H1 (cell line): ENCODE results near the gene FPR2. TPM values are rescaled to one million over a fixed set of nuclear protein-coding genes. Genes with fewer than 3 reads are reported as not detected.

Experiments
- CBX8 ChIP-seq: fragments of 300-800, 300-1000 bp; sonication (generic); IDR thresholded peaks from 2 replicates; pipeline ENCODE4 v1.7.1; 2016; ENCODE audit warnings: low read depth, low read length, borderline replicate concordance
- GTF2F1 ChIP-seq: IDR thresholded peaks from 2 replicates; pipeline ENCODE4 v1.6.1; 2012; ENCODE audit warnings: low read depth, low read length, improper control_type of control experiment, borderline replicate concordance
- NRF1 ChIP-seq: IDR thresholded peaks from 2 replicates; pipeline ENCODE4 v1.6.1; 2011; ENCODE audit warnings: mild to moderate bottlenecking, low read depth, low read length, improper control_type of control experiment
- TAF1 ChIP-seq: IDR thresholded peaks from 2 replicates; pipeline ENCODE4 v1.6.1; 2011; ENCODE audit warnings: mild to moderate bottlenecking, low read depth, low read length
- YY1 ChIP-seq: IDR thresholded peaks from 2 replicates; pipeline ENCODE4 v1.6.1; 2011; ENCODE audit warnings: low read depth, mild to moderate bottlenecking, low read length
- polyA plus RNA-seq, 7 experiments: library from polyadenylated mRNA; depleted of rRNA in 3 of 7; stranded (reverse) in 5 of 7; unstranded in 2 of 7; fragments of >200 nt in 5 of 7; fragments of 200-250 nt in 2 of 7; gene quantifications; 1 replicate in 5 of 7; 2 replicates in 1 of 7; 4 replicates in 1 of 7; pipeline versions ENCODE4 v1.2.1 to v1.2.3, GENCODE V29; 2011 to 2013; ENCODE audit warnings: missing spikeins in 2 of 7, mixed read lengths in 2 of 7
- total RNA-seq: library from RNA; stranded (reverse); fragmentation: NEBNext Ultra II Directional; extraction: Animal tissue kit (Norgen Biotek cat#: 25700); gene quantifications from 2 replicates; pipeline ENCODE4 v1.2.1, GENCODE V29; 2021

FPR2 gene
- total and polyA plus RNA-seq, 2 of the 8 experiments (the other 6 are each of a cell fraction or from before 2014, with no cell fraction given) = 0.17 TPM; not detected in 1

DNA sequence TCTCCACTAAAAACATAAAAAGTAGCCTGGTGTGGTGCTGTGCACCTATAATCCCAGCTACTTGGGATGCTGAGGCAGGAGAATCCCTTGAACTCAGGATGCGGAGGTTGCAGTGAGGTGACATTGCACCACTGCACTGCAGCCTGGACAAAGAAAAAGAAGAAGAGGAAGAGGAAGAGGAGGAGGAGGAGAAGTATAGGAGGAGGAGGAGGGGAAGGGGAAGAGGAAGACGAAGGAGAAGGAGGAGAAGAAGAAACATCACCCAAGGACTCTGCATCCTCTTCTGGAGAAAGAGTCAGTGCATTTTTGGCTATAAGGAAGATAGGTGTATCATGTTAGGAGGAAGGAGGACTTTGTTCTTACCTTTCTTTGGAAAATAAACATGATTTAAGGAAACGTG lies 21.0 kb downstream of the FPR2 start (continued):
- TF ChIP-seq YY1 (no peak), TAF1 (no peak), NRF1 (no peak), GTF2F1 (no peak), CBX8 (no peak)
